H1 (cell line): ENCODE measurements around the gene AQP2. TPM values are rescaled to one million over a fixed set of nuclear protein-coding genes. Genes with fewer than 3 reads are reported as not detected.

Experiments used
- CTCF ChIA-PET: fragments of 300-600 bp; sonication (Branson Sonifier 250); formaldehyde crosslinking; loops from one replicate; lab custom pipeline; 2021; ENCODE audit not compliant: partially characterized antibody; lab: Charles Lee
- POLR2A ChIA-PET: fragments of 300-600 bp; sonication (Branson Sonifier 250); formaldehyde crosslinking; loops from one replicate; lab custom pipeline; 2021; ENCODE audit warnings: inconsistent platforms; ENCODE audit not compliant: partially characterized antibody; lab: Charles Lee
- DNase-seq, 2 experiments: peaks; one replicate each; pipeline versions ENCODE4 v3.0.0 to v3.0.0-alpha.2; 2010 to 2022; ENCODE audit warnings: low spot score in 2 of 2, low read depth in 1 of 2, mixed read lengths in 1 of 2
- FAIRE-seq: peaks from 2 replicates; lab custom pipeline; 2011; peaks lifted over from hg19 to GRCh38; lab: Jason Lieb, UNC
- H2AFZ ChIP-seq: 2 replicates; pipeline ENCODE4 v1.8.1; 2012; ENCODE audit warnings: low read length, inconsistent platforms
- H2AK5ac ChIP-seq: 2 replicates; pipeline ENCODE4 v1.6.1; 2013; ENCODE audit warnings: low read depth, low read length
- H2BK120ac ChIP-seq: replicated peaks from 2 replicates; pipeline ENCODE3; 2013; ENCODE audit warnings: low read depth, low read length, inconsistent platforms
- H2BK12ac ChIP-seq: 2 replicates; pipeline ENCODE4 v1.6.1; 2013; ENCODE audit warnings: low read depth, low read length
- H2BK15ac ChIP-seq: 2 replicates; pipeline ENCODE4 v1.6.1; 2013; ENCODE audit warnings: low read length
- H2BK20ac ChIP-seq: 2 replicates; pipeline ENCODE4 v1.6.1; 2013; ENCODE audit warnings: low read length
- H2BK5ac ChIP-seq: 2 replicates; pipeline ENCODE4 v1.6.1; 2013; ENCODE audit warnings: low read depth, low read length
- H3K14ac ChIP-seq: 2 replicates; pipeline ENCODE4 v1.6.1; 2013; ENCODE audit warnings: inconsistent platforms; ENCODE audit not compliant: insufficient read length
- H3K18ac ChIP-seq: 2 replicates; pipeline ENCODE4 v1.6.1; 2013; ENCODE audit warnings: low read length; ENCODE audit errors: extremely low read depth
- H3K23ac ChIP-seq: 2 replicates; pipeline ENCODE4 v1.6.1; 2013; ENCODE audit warnings: inconsistent platforms; ENCODE audit not compliant: insufficient read length
- H3K23me2 ChIP-seq: 2 replicates; pipeline ENCODE4 v1.6.1; 2013; ENCODE audit warnings: low read depth, low read length
- H3K27ac ChIP-seq: 2 replicates; pipeline ENCODE4 v1.6.1; 2011; ENCODE audit warnings: low read depth, low read length, inconsistent platforms
- H3K27me3 ChIP-seq, 4 experiments: replicated peaks in 1 of 4; 1 replicate in 1 of 4; 2 replicates in 3 of 4; pipeline versions ENCODE4 v1.6.1 to v1.8.1; 2011 to 2013; ENCODE audit warnings: low read length in 3 of 4, mild to moderate bottlenecking in 3 of 4, inconsistent platforms in 2 of 4, mixed read lengths in 2 of 4, moderate library complexity in 1 of 4; ENCODE audit not compliant: control insufficient read depth in 3 of 4, insufficient read depth in 3 of 4; ENCODE audit errors: extremely low read depth in 1 of 4
- H3K36me3 ChIP-seq, 4 experiments: 2 replicates each; pipeline versions ENCODE4 v1.6.1 to v1.8.1; 2011 to 2013; ENCODE audit warnings: mild to moderate bottlenecking in 4 of 4, low read length in 3 of 4, moderate library complexity in 2 of 4, control low read depth in 1 of 4, inconsistent platforms in 1 of 4; ENCODE audit not compliant: insufficient read depth in 4 of 4, control insufficient read depth in 2 of 4
- H3K4ac ChIP-seq: replicated peaks from 2 replicates; pipeline ENCODE3; 2013; ENCODE audit warnings: low read length, low read depth, mixed read lengths, inconsistent platforms; ENCODE audit not compliant: insufficient read length
- H3K4me1 ChIP-seq, 4 experiments: replicated peaks in 1 of 4; 1 replicate in 1 of 4; 2 replicates in 3 of 4; pipeline versions ENCODE4 v1.6.1 to v1.8.1; 2011 to 2013; ENCODE audit warnings: low read length in 3 of 4, inconsistent platforms in 2 of 4, mixed read lengths in 1 of 4; ENCODE audit not compliant: insufficient read depth in 4 of 4, control insufficient read depth in 3 of 4
- H3K4me2 ChIP-seq, 2 experiments: 2 replicates each; pipeline versions ENCODE4 v1.6.1 to v1.8.1; 2011 to 2013; ENCODE audit warnings: low read depth in 2 of 2, low read length in 2 of 2, control low read depth in 1 of 2, inconsistent platforms in 1 of 2, mild to moderate bottlenecking in 1 of 2; ENCODE audit not compliant: insufficient read depth in 1 of 2
- H3K4me3 ChIP-seq, 4 experiments: fragments of 200-600, 300-600 bp in 1 of 4; sonication (generic), shearing (Covaris generic), sonication (Bioruptor Twin) in 1 of 4; 2 replicates each; pipeline versions ENCODE4 v1.5.1 to v1.8.1; 2011 to 2016; ENCODE audit warnings: low read length in 4 of 4, low read depth in 3 of 4, control low read depth in 2 of 4, inconsistent platforms in 2 of 4, mild to moderate bottlenecking in 2 of 4, mixed read lengths in 1 of 4, moderate library complexity in 1 of 4; ENCODE audit not compliant: insufficient read depth in 2 of 4; ENCODE audit errors: extremely low read depth in 1 of 4
- H3K56ac ChIP-seq: replicated peaks from 2 replicates; pipeline ENCODE3; 2013; ENCODE audit warnings: low read depth, mild to moderate bottlenecking, mixed read lengths, low read length, inconsistent platforms; ENCODE audit not compliant: insufficient read length
- H3K79me1 ChIP-seq: 2 replicates; pipeline ENCODE4 v1.6.1; 2013; ENCODE audit warnings: low read depth, low read length, control low read depth
- H3K79me2 ChIP-seq, 2 experiments: 2 replicates each; pipeline versions ENCODE4 v1.6.1 to v1.8.1; 2012 to 2013; ENCODE audit warnings: low read length in 2 of 2, mild to moderate bottlenecking in 2 of 2, inconsistent platforms in 1 of 2; ENCODE audit not compliant: insufficient read depth in 2 of 2, control insufficient read depth in 1 of 2
- H3K9ac ChIP-seq, 4 experiments: replicated peaks in 1 of 4; 1 replicate in 1 of 4; 2 replicates in 3 of 4; pipeline versions ENCODE4 v1.6.1 to v1.8.1; 2011 to 2013; ENCODE audit warnings: low read depth in 3 of 4, low read length in 3 of 4, control low read depth in 2 of 4, mild to moderate bottlenecking in 2 of 4, moderate library complexity in 2 of 4, inconsistent platforms in 1 of 4; ENCODE audit errors: extremely low read depth in 1 of 4
- H3K9me3 ChIP-seq, 2 experiments: 2 replicates each; pipeline versions ENCODE4 v1.6.1 to v1.8.1; 2012 to 2013; ENCODE audit warnings: mild to moderate bottlenecking in 2 of 2, moderate library complexity in 2 of 2, control low read depth in 1 of 2, inconsistent platforms in 1 of 2, low read depth in 1 of 2, low read length in 1 of 2, mixed read lengths in 1 of 2; ENCODE audit not compliant: insufficient read depth in 2 of 2
- H4K20me1 ChIP-seq, 2 experiments: replicated peaks in 1 of 2; 2 replicates each; pipeline versions ENCODE3 to v1.8.1; 2011 to 2013; ENCODE audit warnings: inconsistent platforms in 2 of 2, low read length in 2 of 2, mild to moderate bottlenecking in 1 of 2; ENCODE audit not compliant: insufficient read depth in 2 of 2, control insufficient read depth in 1 of 2
- H4K5ac ChIP-seq: 2 replicates; pipeline ENCODE4 v1.6.1; 2013; ENCODE audit warnings: low read length, low read depth, mixed read lengths, inconsistent platforms; ENCODE audit not compliant: insufficient read length
- H4K8ac ChIP-seq: 2 replicates; pipeline ENCODE4 v1.8.0; 2013; ENCODE audit warnings: mild to moderate bottlenecking, moderate library complexity, low read length, inconsistent platforms; ENCODE audit not compliant: insufficient read depth; ENCODE audit errors: extremely low read depth
- H4K91ac ChIP-seq: replicated peaks from 2 replicates; pipeline ENCODE3; 2013; ENCODE audit warnings: low read length, mixed read lengths, inconsistent platforms; ENCODE audit not compliant: insufficient read length
- ASH2L ChIP-seq: fragments of 200-600, 300-600 bp; sonication (generic); IDR thresholded peaks from one replicate; pipeline ENCODE4 v1.7.1; 2017; ENCODE audit warnings: low read length
- BRCA1 ChIP-seq: IDR thresholded peaks from 2 replicates; pipeline ENCODE4 v1.6.1; 2012; ENCODE audit warnings: low read depth, low read length, improper control_type of control experiment
- KDM5A ChIP-seq: fragments of 200-600 bp; IDR thresholded peaks from 2 replicates; pipeline ENCODE4 v1.7.1; 2012; ENCODE audit warnings: mild to moderate bottlenecking, low read length, inconsistent platforms, mixed read lengths
- PHF8 ChIP-seq: fragments of 200-600 bp; sonication (generic); conservative IDR thresholded peaks from 2 replicates; pipeline ENCODE4 v1.7.1; 2012; ENCODE audit warnings: low read depth, mild to moderate bottlenecking, inconsistent platforms, low read length, moderate library complexity
- POLR2AphosphoS5 ChIP-seq: IDR thresholded peaks from 2 replicates; pipeline ENCODE4 v1.6.1; 2011; ENCODE audit warnings: low read depth, low read length
- RAD21 ChIP-seq, 2 experiments: IDR thresholded peaks in 1 of 2; conservative IDR thresholded peaks in 1 of 2; 2 replicates each; pipeline ENCODE4 v1.6.1; 2011; ENCODE audit warnings: low read depth in 2 of 2, low read length in 2 of 2, improper control_type of control experiment in 1 of 2, inconsistent platforms in 1 of 2, mild to moderate bottlenecking in 1 of 2, moderate library complexity in 1 of 2
- RBBP5 ChIP-seq: IDR thresholded peaks from 2 replicates; pipeline ENCODE4 v1.7.1; 2012; ENCODE audit warnings: low read depth, mild to moderate bottlenecking, inconsistent platforms, low read length, moderate library complexity, borderline replicate concordance
- SIX5 ChIP-seq: IDR thresholded peaks from 2 replicates; pipeline ENCODE4 v1.6.1; 2011; ENCODE audit warnings: mild to moderate bottlenecking, low read depth, low read length
- SP1 ChIP-seq: IDR thresholded peaks from 2 replicates; pipeline ENCODE4 v1.6.1; 2011; ENCODE audit warnings: low read depth, low read length
- SP2 ChIP-seq: IDR thresholded peaks from 2 replicates; pipeline ENCODE4 v1.6.1; 2012; ENCODE audit warnings: mild to moderate bottlenecking, low read length, inconsistent platforms
- TBP ChIP-seq: IDR thresholded peaks from 2 replicates; pipeline ENCODE4 v1.6.1; 2011; ENCODE audit warnings: low read depth, low read length, improper control_type of control experiment
- ZNF274 ChIP-seq: IDR thresholded peaks from 2 replicates; pipeline ENCODE4 v1.7.0; 2012; ENCODE audit warnings: low read length, borderline replicate concordance; ENCODE audit errors: extremely low read depth
- WGBS, 2 experiments: shearing (Covaris generic) in 1 of 2; methylation state at CpG; one replicate each; pipeline versions ENCODE4 v1.1.6 to v1.1.7; 2013 to 2015; ENCODE audit warnings: low lambda C conversion rate in 2 of 2, mixed read lengths in 2 of 2, inconsistent platforms in 1 of 2, low coverage in 1 of 2, missing lambda C conversion rate in 1 of 2; ENCODE audit not compliant: insufficient replicate concordance in 2 of 2, insufficient coverage in 1 of 2, insufficient read length in 1 of 2; ENCODE audit errors: extremely low coverage in 1 of 2, missing lambda C conversion rate in 1 of 2; 5-methylcytosine and 5-hydroxymethylcytosine counted together
- polyA plus RNA-seq, 7 experiments: library from polyadenylated mRNA; depleted of rRNA in 3 of 7; stranded (reverse) in 5 of 7; unstranded in 2 of 7; fragments of >200 nt in 5 of 7; fragments of 200-250 nt in 2 of 7; gene quantifications; 1 replicate in 5 of 7; 2 replicates in 1 of 7; 4 replicates in 1 of 7; pipeline versions ENCODE4 v1.2.1 to v1.2.3, GENCODE V29; 2011 to 2013; ENCODE audit warnings: missing spikeins in 2 of 7, mixed read lengths in 2 of 7
- total RNA-seq: library from RNA; stranded (reverse); fragmentation: NEBNext Ultra II Directional; extraction: Animal tissue kit (Norgen Biotek cat#: 25700); gene quantifications from 2 replicates; pipeline ENCODE4 v1.2.1, GENCODE V29; 2021
- TF ChIP-seq, protein P1 (sequence below): IDR thresholded peaks from 2 replicates; pipeline ENCODE4 v1.6.1; 2012; ENCODE audit warnings: low read length, inconsistent platforms

AQP2 gene
- total and polyA plus RNA-seq, 2 of the 8 experiments (the other 6 are each of a cell fraction or from before 2014, with no cell fraction given) = not detected

DNA sequence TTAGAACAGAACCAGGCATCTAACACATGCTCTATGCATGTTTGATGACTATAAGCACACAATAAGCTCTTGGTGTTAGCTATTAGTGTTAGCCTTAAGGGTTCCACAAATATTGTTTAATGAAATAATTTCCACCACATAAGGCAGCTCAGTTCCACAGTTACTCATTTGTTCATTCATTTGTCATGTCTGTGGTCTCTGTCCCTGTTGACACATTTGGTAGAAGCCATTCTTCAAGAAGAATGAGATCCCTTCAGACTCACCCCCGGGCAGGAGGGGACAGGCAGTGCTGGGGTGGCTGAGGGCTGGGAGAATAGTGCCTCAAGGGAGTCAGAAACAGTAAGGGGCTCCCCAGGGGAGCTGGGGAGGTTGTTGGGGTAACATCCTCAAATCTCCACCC is 43.2 kb upstream of the AQP2 start:
- FAIRE-seq (no peak), DNase-seq (no peak)
- Histone ChIP-seq H3K18ac (no peak overlapping the region), H3K23ac (no peak overlapping the region), H2BK5ac (no peak overlapping the region), H2AFZ (no peak overlapping the region), H3K9me3 (no peaks in the 10 kb centered on the region), H2BK20ac (no peak overlapping the region), H3K4me2 (no peak overlapping the region), H3K56ac (no peak overlapping the region), H3K4me3 (no peak overlapping the region), H3K79me1 (no peaks in the 10 kb centered on the region), H2BK120ac (no peak overlapping the region), H4K91ac (no peak overlapping the region), H2BK12ac (no peak overlapping the region), H4K8ac (no peak overlapping the region; the same call in 1 of the 2 replicates), H3K27me3 (peaks cover 0 to 19% (median 15%) of the 10 kb centered on the region in 4 experiments; a peak in 5 of 7 replicates), H3K79me2 (no peaks in the 10 kb centered on the region), H2AK5ac (no peak overlapping the region), H4K5ac (no peak overlapping the region), H3K4ac (no peak overlapping the region), H3K36me3 (no peaks in the 10 kb centered on the region), H2BK15ac (no peak overlapping the region), H3K4me1 (peaks cover 0 to 25% (median 13%) of the 10 kb centered on the region in 4 experiments; a peak in 6 of 7 replicates), H3K14ac (no peak overlapping the region), H4K20me1 (no peaks in the 10 kb centered on the region), H3K9ac (no peak overlapping the region), H3K23me2 (peaks cover 5% of the 10 kb centered on the region; the same call in 1 of the 2 replicates), H3K27ac (no peak overlapping the region)
- ChIA-PET CTCF (interaction anchor here (0.9 to 3.5 kb wide), 7 partner anchors 10 to 69 kb away, joined by 4 to 20 read pairs (median 10); no protein-coding TSS in a partner anchor), POLR2A (interaction anchor here (2.1 kb wide), 1 partner anchor 13 kb away, joined by 7 read pairs; no protein-coding TSS in a partner anchor)
- 100% methylated on average over 1 of the region's 1 CpG; no CpG with 5 or more reads in 1 of the 2 experiments for WGBS, 2 experiments
- TF ChIP-seq SP2 = no peak
- TF ChIP-seq SIX5 = no peak
- TF ChIP-seq SP1 = no peak
- TF ChIP-seq ZNF274 = no peak
- no peak for TF ChIP-seq TBP
- TF ChIP-seq RAD21 (IDR thresholded peaks at IDR 0.05 in 1 of 2, conservative IDR thresholded peaks at IDR 0.05 in 1 of 2; ENCODE audit: low read depth in 2 of 2, low read length in 2 of 2) = no peak
- TF ChIP-seq ASH2L = no peak
- TF ChIP-seq POLR2AphosphoS5 = no peak
- no peak for TF ChIP-seq RBBP5
- TF ChIP-seq, protein P1, sequence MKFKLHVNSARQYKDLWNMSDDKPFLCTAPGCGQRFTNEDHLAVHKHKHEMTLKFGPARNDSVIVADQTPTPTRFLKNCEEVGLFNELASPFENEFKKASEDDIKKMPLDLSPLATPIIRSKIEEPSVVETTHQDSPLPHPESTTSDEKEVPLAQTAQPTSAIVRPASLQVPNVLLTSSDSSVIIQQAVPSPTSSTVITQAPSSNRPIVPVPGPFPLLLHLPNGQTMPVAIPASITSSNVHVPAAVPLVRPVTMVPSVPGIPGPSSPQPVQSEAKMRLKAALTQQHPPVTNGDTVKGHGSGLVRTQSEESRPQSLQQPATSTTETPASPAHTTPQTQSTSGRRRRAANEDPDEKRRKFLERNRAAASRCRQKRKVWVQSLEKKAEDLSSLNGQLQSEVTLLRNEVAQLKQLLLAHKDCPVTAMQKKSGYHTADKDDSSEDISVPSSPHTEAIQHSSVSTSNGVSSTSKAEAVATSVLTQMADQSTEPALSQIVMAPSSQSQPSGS = no peak
- no peak for TF ChIP-seq KDM5A
- no peak for TF ChIP-seq PHF8
- no peak for TF ChIP-seq BRCA1
